Natural killer cell (primary cell): ENCODE data around the gene NUP214. TPM values are rescaled to one million over a fixed set of nuclear protein-coding genes. Genes with fewer than 3 reads are reported as not detected.

ENCODE experiments used
- ATAC-seq, 3 donors: fragments of 150-1000 bp in 2 of 3; fragments of 200-7000 bp in 1 of 3; cut with Tn5 transposase; 1 replicate in 1 of 3; 2 replicates in 2 of 3; pipeline ENCODE4 v1.10.0; 2021; ENCODE audit warnings: mild to moderate bottlenecking in 2 of 3, moderate library complexity in 2 of 3
- DNase-seq, 2 donors: peaks; one replicate each; pipeline versions ENCODE4 v3.0.0 to v3.0.0-alpha.2; 2013 to 2021; ENCODE audit warnings: mixed read lengths in 1 of 2
- H3K27ac ChIP-seq: one replicate; pipeline ENCODE4 v1.5.1; 2013; ENCODE audit warnings: mild to moderate bottlenecking, low read length
- H3K27me3 ChIP-seq: one replicate; pipeline ENCODE4 v1.6.1; 2013; ENCODE audit warnings: low read length; ENCODE audit not compliant: control insufficient read depth, insufficient read depth
- H3K36me3 ChIP-seq: one replicate; pipeline ENCODE4 v1.6.1; 2013; ENCODE audit warnings: low read length; ENCODE audit not compliant: control insufficient read depth, insufficient read depth
- H3K4me1 ChIP-seq: one replicate; pipeline ENCODE4 v1.6.1; 2013; ENCODE audit warnings: low read length; ENCODE audit not compliant: control insufficient read depth, insufficient read depth
- H3K4me3 ChIP-seq: one replicate; pipeline ENCODE4 v1.5.1; 2013; ENCODE audit warnings: low read length
- H3K9me3 ChIP-seq: one replicate; pipeline ENCODE4 v1.6.1; 2013; ENCODE audit warnings: low read length; ENCODE audit not compliant: control insufficient read depth, insufficient read depth
- H3K27ac Mint-ChIP-seq, 2 donors: one replicate each; pipeline ENCODE4 v1.8.0; 2022; ENCODE audit warnings: mild to moderate bottlenecking in 2 of 2, mixed read lengths in 2 of 2, moderate library complexity in 1 of 2
- H3K27me3 Mint-ChIP-seq, 2 donors: one replicate each; pipeline ENCODE4 v1.8.0; 2022; ENCODE audit warnings: low read depth in 2 of 2, mixed read lengths in 2 of 2
- H3K36me3 Mint-ChIP-seq: one replicate; pipeline ENCODE4 v1.8.0; 2022; ENCODE audit warnings: mixed read lengths
- H3K4me1 Mint-ChIP-seq, 2 donors: one replicate each; pipeline ENCODE4 v1.8.0; 2022; ENCODE audit warnings: mixed read lengths in 2 of 2
- H3K4me3 Mint-ChIP-seq: one replicate; pipeline ENCODE4 v1.8.0; 2022; ENCODE audit warnings: mild to moderate bottlenecking, moderate library complexity, mixed read lengths
- H3K9me3 Mint-ChIP-seq, 2 donors: one replicate each; pipeline ENCODE4 v1.8.0; 2022; ENCODE audit warnings: mixed read lengths in 2 of 2
- WGBS: methylation state at CpG from one replicate; pipeline ENCODE4 v1.1.7; 2013; ENCODE audit warnings: missing lambda C conversion rate; ENCODE audit not compliant: insufficient coverage; 5-methylcytosine and 5-hydroxymethylcytosine counted together
- intact Hi-C: fragments of 100-400 bp; cut with micrococcal nuclease; formaldehyde crosslinking; loops from one replicate; pipeline ENCODE4 v1.14.2; 2022
- total RNA-seq, 4 donors: library from RNA; stranded (reverse); fragments of 120-200 nt in 1 of 4; gene quantifications; one replicate each; pipeline versions ENCODE4 v1.2.3 to v1.2.4, GENCODE V29; 2013 to 2022
- TF ChIP-seq, protein P1 (sequence below): fragments of 200-600 bp; IDR thresholded peaks from one replicate; pipeline ENCODE4 v1.8.0; 2022; ENCODE audit warnings: antibody characterized with exemption

The NUP214 gene
- total RNA-seq, 3 donors from 2014 or later (not counting 1 experiment from before 2014, with no cell fraction given): 125 to 133 (median 132) TPM

DNA sequence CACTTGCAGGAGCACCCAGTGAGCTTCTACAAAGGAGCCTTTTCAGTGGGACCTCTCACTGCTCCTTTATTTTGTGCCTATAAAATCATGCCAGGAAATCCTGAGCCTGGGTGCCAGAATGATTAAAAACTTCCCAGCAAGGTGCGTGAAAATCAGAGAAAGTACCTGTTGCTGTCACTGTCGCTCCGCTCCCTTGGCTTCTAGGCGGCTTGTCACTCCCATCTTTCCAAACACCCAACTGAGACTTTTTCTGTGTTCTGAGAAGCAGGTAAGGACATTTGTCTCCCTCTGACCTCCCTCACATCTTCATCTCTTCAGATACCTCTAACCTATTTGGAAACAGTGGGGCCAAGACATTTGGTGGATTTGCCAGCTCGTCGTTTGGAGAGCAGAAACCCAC, 97.1 kb downstream of the NUP214 start:
- Mint-ChIP-seq H3K27me3 (no peaks in the 10 kb centered on the region), H3K36me3 (peaks cover 8% of the 10 kb centered on the region), H3K4me1 (peaks cover 0 to under 1% of the 10 kb centered on the region in 2 donors), H3K27ac (no peak overlapping the region), H3K9me3 (no peaks in the 10 kb centered on the region), H3K4me3 (no peak overlapping the region)
- DNase-seq: no peak
- TF ChIP-seq, protein P1, sequence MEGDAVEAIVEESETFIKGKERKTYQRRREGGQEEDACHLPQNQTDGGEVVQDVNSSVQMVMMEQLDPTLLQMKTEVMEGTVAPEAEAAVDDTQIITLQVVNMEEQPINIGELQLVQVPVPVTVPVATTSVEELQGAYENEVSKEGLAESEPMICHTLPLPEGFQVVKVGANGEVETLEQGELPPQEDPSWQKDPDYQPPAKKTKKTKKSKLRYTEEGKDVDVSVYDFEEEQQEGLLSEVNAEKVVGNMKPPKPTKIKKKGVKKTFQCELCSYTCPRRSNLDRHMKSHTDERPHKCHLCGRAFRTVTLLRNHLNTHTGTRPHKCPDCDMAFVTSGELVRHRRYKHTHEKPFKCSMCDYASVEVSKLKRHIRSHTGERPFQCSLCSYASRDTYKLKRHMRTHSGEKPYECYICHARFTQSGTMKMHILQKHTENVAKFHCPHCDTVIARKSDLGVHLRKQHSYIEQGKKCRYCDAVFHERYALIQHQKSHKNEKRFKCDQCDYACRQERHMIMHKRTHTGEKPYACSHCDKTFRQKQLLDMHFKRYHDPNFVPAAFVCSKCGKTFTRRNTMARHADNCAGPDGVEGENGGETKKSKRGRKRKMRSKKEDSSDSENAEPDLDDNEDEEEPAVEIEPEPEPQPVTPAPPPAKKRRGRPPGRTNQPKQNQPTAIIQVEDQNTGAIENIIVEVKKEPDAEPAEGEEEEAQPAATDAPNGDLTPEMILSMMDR: no peak
- Histone ChIP-seq H3K4me3 (no peak overlapping the region), H3K36me3 (peaks cover 4% of the 10 kb centered on the region), H3K27ac (no peak overlapping the region), H3K9me3 (no peaks in the 10 kb centered on the region), H3K4me1 (peaks cover 7% of the 10 kb centered on the region), H3K27me3 (no peaks in the 10 kb centered on the region)
- no peak for ATAC-seq
- 94% methylated on average over 6 of the region's 6 CpGs for WGBS
- intact Hi-C loops: no loop called here

DNA sequence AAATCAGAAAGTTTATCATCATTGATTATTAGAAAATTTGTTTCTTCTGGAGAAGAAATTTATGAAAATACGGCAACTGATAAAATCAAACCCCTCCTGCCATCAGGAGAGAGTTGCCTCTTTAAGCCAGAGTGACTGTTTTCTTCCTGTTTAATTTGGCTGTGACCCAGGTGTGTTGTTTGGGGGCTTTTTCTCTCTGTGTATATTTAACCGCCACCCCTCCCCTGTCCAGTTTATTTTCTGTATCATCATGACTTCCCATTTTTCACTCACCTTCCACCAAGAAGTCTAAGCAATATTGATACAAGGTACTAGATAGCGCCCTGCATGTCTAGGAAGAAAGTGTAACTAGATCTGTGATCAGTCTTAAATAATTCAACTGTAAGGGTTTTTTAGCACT, 100.8 kb downstream of the NUP214 start:
- WGBS: no CpG with 5 or more reads among the region's 3 CpGs
- no peaks in the 10 kb centered on the region for H3K27me3 ChIP-seq
- intact Hi-C loops: no loop called here
- no peak overlapping the region for H3K4me3 ChIP-seq
- H3K4me1 Mint-ChIP-seq: peaks cover 0 to 14% of the 10 kb centered on the region in 2 donors
- no peaks in the 10 kb centered on the region for H3K9me3 Mint-ChIP-seq
- no peak overlapping the region for H3K4me3 Mint-ChIP-seq
- ATAC-seq (no peak), DNase-seq (no peak)
- peaks cover 8% of the 10 kb centered on the region for H3K36me3 Mint-ChIP-seq
- peaks cover 16% of the 10 kb centered on the region for H3K36me3 ChIP-seq
- H3K27ac Mint-ChIP-seq: no peak overlapping the region
- peaks cover 9% of the 10 kb centered on the region for H3K4me1 ChIP-seq
- no peaks in the 10 kb centered on the region for H3K9me3 ChIP-seq
- no peak overlapping the region for H3K27ac ChIP-seq
- TF ChIP-seq, protein P1: no peak
- H3K27me3 Mint-ChIP-seq: no peaks in the 10 kb centered on the region

DNA sequence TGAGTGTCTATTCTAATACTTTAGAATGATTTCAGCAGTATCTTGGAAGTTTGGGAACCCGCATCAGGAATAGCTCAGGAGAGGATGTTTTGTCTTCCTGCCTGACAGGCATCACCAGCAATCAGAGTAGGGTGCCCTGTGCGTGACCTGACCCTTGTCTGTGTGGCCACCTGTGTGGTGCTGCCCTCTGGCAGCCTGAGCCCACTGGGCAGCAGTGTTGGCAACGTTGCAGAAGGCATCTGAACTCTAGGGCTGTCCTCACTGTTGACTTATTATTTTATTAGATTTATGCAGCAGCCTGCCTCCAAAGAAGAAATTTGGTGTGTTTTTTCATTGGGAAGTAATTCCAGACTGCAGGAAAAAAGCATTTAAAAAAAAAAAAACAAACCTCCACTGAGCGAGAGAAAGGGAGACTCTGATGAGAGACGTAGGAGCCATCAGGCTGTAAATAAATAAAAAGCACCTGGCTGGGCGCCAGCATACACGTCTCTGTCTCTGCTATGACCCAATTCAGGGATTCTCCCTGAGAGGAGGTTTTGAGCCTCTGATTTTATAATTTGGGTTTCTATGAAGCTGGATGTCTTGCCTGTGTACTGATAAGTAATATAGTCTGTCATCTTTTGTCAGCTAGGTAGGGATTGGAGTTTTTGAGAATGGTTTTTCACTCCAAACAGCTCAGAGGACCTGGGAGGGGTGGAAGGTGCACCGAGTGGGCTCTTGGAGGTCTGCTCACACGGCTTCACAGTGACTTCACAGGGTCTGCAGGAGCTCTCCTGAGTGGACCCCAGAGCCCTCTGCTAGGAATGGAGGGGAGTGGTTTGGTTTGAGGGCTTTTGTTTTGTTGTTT, 101.9 kb downstream of the NUP214 start:
- Histone ChIP-seq H3K4me1 (peaks cover 9% of the 10 kb centered on the region), H3K9me3 (no peaks in the 10 kb centered on the region), H3K27me3 (no peaks in the 10 kb centered on the region), H3K4me3 (no peak overlapping the region), H3K36me3 (peaks cover 24% of the 10 kb centered on the region), H3K27ac (no peak overlapping the region)
- Mint-ChIP-seq H3K27ac (no peak overlapping the region), H3K9me3 (no peaks in the 10 kb centered on the region), H3K4me1 (peaks cover 0 to 15% of the 10 kb centered on the region in 2 donors), H3K4me3 (no peak overlapping the region), H3K36me3 (peaks cover 8% of the 10 kb centered on the region), H3K27me3 (no peaks in the 10 kb centered on the region)
- DNase-seq (no peak), ATAC-seq (no peak)
- TF ChIP-seq, protein P1: no peak
- 86% methylated on average over 9 of the region's 9 CpGs for WGBS
- intact Hi-C loops: no loop called here
